Measurements from ENCODE around the gene ZNF14.
"Not testable (repeated sequence)": the region's sequence is repeated elsewhere in the genome, so short reads cannot be mapped to it uniquely, and the experiment has no call there.

Gene ZNF14

DNA sequence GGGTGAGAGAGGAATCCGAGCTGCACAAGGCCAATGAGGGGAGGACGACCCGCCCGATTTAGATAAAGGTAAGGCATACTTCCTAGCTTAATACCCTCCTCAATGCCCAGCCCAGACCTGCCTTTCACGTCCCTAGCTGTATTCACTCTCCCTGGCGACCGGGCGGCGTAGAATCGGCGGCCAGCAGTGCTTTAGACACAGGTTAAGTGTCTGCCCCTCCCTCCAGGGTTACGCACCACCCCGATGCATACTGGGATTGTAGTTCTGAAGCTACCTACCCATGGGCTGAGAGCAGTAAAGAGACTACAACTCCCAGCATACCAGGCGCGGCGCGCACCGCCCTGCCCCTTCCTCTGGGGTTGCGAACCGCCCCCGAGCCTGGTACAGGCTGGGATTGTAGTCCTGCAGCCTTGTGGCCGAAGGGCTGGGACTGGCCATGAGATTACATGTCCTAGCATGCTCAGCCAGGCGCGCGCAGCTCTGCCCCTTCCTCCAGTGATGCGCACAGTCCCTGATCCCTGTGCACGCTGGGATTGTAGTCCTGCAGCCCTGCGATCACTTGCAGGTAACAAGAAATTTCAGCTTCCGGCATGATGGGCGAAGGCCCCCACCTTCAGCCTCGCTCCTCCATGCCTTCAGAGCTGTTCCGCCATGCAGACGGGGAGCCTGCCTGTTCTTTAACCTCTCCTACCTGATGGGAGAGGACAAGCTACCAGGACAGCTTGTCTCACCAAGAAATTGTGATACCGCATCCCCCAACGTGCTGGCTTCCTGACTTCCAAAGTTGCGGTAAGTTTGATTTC, 43.5 kb upstream of the ZNF14 start:
- peak overlapping the region; percentile 73 for H3K4me2 ChIP-seq (ENCODE audit: low read length, poor library complexity, severe bottlenecking)
- peak overlapping the region in 1 of 2 experiments; percentile 87 for H3K14ac ChIP-seq (ENCODE audit: low read length in 2 of 2)
- H3K9me3 ChIP-seq (ENCODE audit: control insufficient read depth, low read length): peaks cover 21% of the 10 kb centered on the region
- no peak overlapping the region for H2BK15ac ChIP-seq (ENCODE audit: low read depth, poor library complexity, severe bottlenecking)
- no peaks in the 10 kb centered on the region for H3K27me3 ChIP-seq (ENCODE audit: control insufficient read depth in 1 of 2, insufficient read depth in 1 of 2, low read length in 2 of 2)
- peak overlapping the region; percentile 92 for H4K8ac ChIP-seq (ENCODE audit: low read length)
- H3K9ac ChIP-seq (ENCODE audit: low read length): peak overlapping the region; percentile 95
- WGBS: 1% methylated on average over 36 of the region's 36 CpGs
- no peak overlapping the region for H2BK120ac ChIP-seq (ENCODE audit: low read depth, low read length)
- peak overlapping the region; percentile 69 to 96 for H3K4me3 ChIP-seq (ENCODE audit: insufficient read depth in 1 of 2, low read depth in 1 of 2, low read length in 2 of 2)
- H3K4ac ChIP-seq (ENCODE audit: low read depth in 1 of 2, low read length in 2 of 2): no peak overlapping the region
- peak overlapping the region; percentile 49 to 92 for H3K18ac ChIP-seq (ENCODE audit: low read depth in 1 of 2, low read length in 2 of 2)
- H3K36me3 ChIP-seq (ENCODE audit: control insufficient read depth in 1 of 2, insufficient read depth in 2 of 2, low read depth in 1 of 2, low read length in 2 of 2): peaks cover 3 to 13% of the 10 kb centered on the region in 2 experiments
- no peak overlapping the region for H2BK12ac ChIP-seq (ENCODE audit: low read length in 2 of 2)
- peaks cover 21% of the 10 kb centered on the region for H3K79me1 ChIP-seq (replicated peaks; ENCODE audit: low read length, poor library complexity, severe bottlenecking)
- no peaks in the 10 kb centered on the region for H3K4me1 ChIP-seq (ENCODE audit: control insufficient read depth, insufficient read depth, low read depth, low read length)
- peak overlapping the region; percentile 33 for H2AFZ ChIP-seq (ENCODE audit: low read depth, low read length)
- peak; percentile 100 for DNase-seq
- H2BK5ac ChIP-seq (ENCODE audit: low read depth, low read length, poor library complexity, severe bottlenecking): no peak overlapping the region
- H3K27ac ChIP-seq (ENCODE audit: low read length, poor library complexity, severe bottlenecking): peak overlapping the region; percentile 85
- peak overlapping the region; percentile 24 for H4K91ac ChIP-seq (ENCODE audit: low read length)
- H3K23ac ChIP-seq (ENCODE audit: low read length in 2 of 2): no peak overlapping the region
- no peak overlapping the region for H2AK5ac ChIP-seq (ENCODE audit: low read length, severe bottlenecking)

DNA sequence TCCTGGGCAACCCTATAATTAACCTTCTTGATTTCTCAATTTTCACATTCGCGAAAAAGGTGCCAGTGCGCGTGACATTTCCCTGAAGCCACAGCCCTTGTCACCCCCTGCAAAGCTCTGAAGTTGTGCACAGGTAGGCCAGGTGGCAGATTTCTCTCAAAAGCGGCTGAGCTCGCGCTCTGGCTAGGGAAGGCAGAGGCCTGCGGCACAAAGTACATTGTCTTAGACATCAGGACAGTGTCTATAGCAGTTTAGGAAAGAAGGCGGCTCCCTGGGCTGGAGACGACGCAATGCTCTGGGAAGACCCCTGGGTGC, 42.9 kb upstream of the ZNF14 start:
- WGBS: 7% methylated on average over 11 of the region's 11 CpGs

DNA sequence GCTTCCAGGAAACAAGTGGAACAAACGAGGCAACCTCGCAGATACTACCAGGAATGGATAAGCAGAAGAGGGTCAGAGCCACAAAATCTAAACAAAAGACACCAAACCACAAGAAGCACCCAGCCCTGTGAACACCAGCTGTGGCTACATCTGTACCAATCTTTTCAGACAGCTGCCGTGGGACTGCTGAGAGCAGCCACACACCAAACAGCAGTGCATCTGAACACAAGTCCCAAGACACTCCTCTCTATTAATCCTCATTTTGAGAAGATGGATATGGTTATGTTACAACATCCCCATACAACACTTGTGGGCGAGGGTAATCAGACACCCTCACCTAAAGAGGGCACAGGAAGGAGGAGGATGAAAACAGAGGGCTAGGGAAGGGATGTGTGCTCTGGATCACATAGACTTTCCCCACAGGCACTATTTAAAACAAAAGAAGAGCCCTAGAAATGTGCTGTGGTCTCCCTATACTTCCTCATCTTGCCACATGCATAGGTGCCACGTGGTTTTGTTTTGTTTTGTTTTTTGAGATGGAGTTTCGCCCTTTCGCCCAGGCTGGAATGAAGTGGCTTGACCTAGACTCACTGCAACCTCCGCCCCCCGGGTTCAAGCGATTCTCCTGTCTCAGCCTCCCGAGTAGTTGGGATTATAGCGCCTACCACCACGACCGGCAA, 41.6 kb upstream of the ZNF14 start:
- Histone ChIP-seq H3K27ac (ENCODE audit: low read length, poor library complexity, severe bottlenecking) (no peak overlapping the region), H3K4ac (ENCODE audit: low read depth in 1 of 2, low read length in 2 of 2) (no peak overlapping the region), H3K4me3 (ENCODE audit: insufficient read depth in 1 of 2, low read depth in 1 of 2, low read length in 2 of 2) (no peak overlapping the region), H3K4me1 (ENCODE audit: control insufficient read depth, insufficient read depth, low read depth, low read length) (no peaks in the 10 kb centered on the region), H2BK5ac (ENCODE audit: low read depth, low read length, poor library complexity, severe bottlenecking) (no peak overlapping the region), H3K4me2 (ENCODE audit: low read length, poor library complexity, severe bottlenecking) (no peak overlapping the region), H2BK120ac (ENCODE audit: low read depth, low read length) (no peak overlapping the region), H3K9ac (ENCODE audit: low read length) (no peak overlapping the region), H2BK12ac (ENCODE audit: low read length in 2 of 2) (no peak overlapping the region), H3K27me3 (ENCODE audit: control insufficient read depth in 1 of 2, insufficient read depth in 1 of 2, low read length in 2 of 2) (no peaks in the 10 kb centered on the region), H2BK15ac (ENCODE audit: low read depth, poor library complexity, severe bottlenecking) (no peak overlapping the region), H3K79me1 (replicated peaks; ENCODE audit: low read length, poor library complexity, severe bottlenecking) (peaks cover 18% of the 10 kb centered on the region), H4K91ac (ENCODE audit: low read length) (no peak overlapping the region), H3K18ac (ENCODE audit: low read depth in 1 of 2, low read length in 2 of 2) (no peak overlapping the region), H3K23ac (ENCODE audit: low read length in 2 of 2) (no peak overlapping the region), H3K14ac (ENCODE audit: low read length in 2 of 2) (no peak overlapping the region), H2AFZ (ENCODE audit: low read depth, low read length) (no peak overlapping the region), H3K36me3 (ENCODE audit: control insufficient read depth in 1 of 2, insufficient read depth in 2 of 2, low read depth in 1 of 2, low read length in 2 of 2) (peaks cover 3 to 9% of the 10 kb centered on the region in 2 experiments), H4K8ac (ENCODE audit: low read length) (no peak overlapping the region), H3K9me3 (ENCODE audit: control insufficient read depth, low read length) (peaks cover 7% of the 10 kb centered on the region), H2AK5ac (ENCODE audit: low read length, severe bottlenecking) (no peak overlapping the region)
- 92% methylated on average over 12 of the region's 14 CpGs for WGBS
- DNase-seq: peak; percentile 37

More for the DNA sequence above, 42.9 kb upstream of the ZNF14 start:
- Histone ChIP-seq H4K91ac (ENCODE audit: low read length) (peak overlapping the region; percentile 24), H3K4me2 (ENCODE audit: low read length, poor library complexity, severe bottlenecking) (peak overlapping the region; percentile 72), H4K8ac (ENCODE audit: low read length) (peak overlapping the region; percentile 92), H3K14ac (ENCODE audit: low read length in 2 of 2) (no peak overlapping the region), H3K79me1 (replicated peaks; ENCODE audit: low read length, poor library complexity, severe bottlenecking) (peaks cover 21% of the 10 kb centered on the region), H2BK12ac (ENCODE audit: low read length in 2 of 2) (no peak overlapping the region), H3K36me3 (ENCODE audit: control insufficient read depth in 1 of 2, insufficient read depth in 2 of 2, low read depth in 1 of 2, low read length in 2 of 2) (peaks cover 3 to 13% of the 10 kb centered on the region in 2 experiments), H3K4me3 (ENCODE audit: insufficient read depth in 1 of 2, low read depth in 1 of 2, low read length in 2 of 2) (peak overlapping the region; percentile 62 to 96), H2AK5ac (ENCODE audit: low read length, severe bottlenecking) (no peak overlapping the region), H3K9me3 (ENCODE audit: control insufficient read depth, low read length) (peaks cover 15% of the 10 kb centered on the region), H3K27me3 (ENCODE audit: control insufficient read depth in 1 of 2, insufficient read depth in 1 of 2, low read length in 2 of 2) (no peaks in the 10 kb centered on the region), H2AFZ (ENCODE audit: low read depth, low read length) (peak overlapping the region; percentile 6), H3K9ac (ENCODE audit: low read length) (peak overlapping the region; percentile 95), H2BK120ac (ENCODE audit: low read depth, low read length) (no peak overlapping the region), H3K23ac (ENCODE audit: low read length in 2 of 2) (no peak overlapping the region), H2BK5ac (ENCODE audit: low read depth, low read length, poor library complexity, severe bottlenecking) (peak overlapping the region; percentile 24), H3K4ac (ENCODE audit: low read depth in 1 of 2, low read length in 2 of 2) (peak overlapping the region in 1 of 2 experiments; percentile 19), H2BK15ac (ENCODE audit: low read depth, poor library complexity, severe bottlenecking) (no peak overlapping the region), H3K4me1 (ENCODE audit: control insufficient read depth, insufficient read depth, low read depth, low read length) (no peaks in the 10 kb centered on the region), H3K27ac (ENCODE audit: low read length, poor library complexity, severe bottlenecking) (peak overlapping the region; percentile 39), H3K18ac (ENCODE audit: low read depth in 1 of 2, low read length in 2 of 2) (peak overlapping the region; percentile 9 to 49)
- DNase-seq: no peak

DNA sequence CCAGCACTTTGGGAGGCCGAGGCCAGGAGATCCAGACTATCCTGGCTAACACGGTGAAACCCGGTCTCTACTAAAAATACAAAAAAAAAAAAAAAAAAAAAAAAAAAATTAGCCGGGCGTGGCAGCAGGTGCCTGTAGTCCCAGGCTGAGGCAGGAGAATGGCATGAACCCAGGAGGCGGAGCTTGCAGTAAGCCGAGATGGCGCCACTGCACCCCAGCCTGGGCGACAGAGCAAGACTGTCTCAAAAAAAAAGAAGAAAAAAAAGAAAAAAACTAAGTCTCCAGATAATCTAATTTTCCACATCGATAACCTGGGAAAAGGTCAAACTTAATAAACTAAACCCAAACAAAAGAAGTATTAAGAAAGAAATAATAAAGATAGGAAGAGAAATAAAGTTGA, 39.1 kb upstream of the ZNF14 start:
- 33% methylated on average over 3 of the region's 10 CpGs for WGBS
- H2BK12ac ChIP-seq (ENCODE audit: low read length in 2 of 2); H3K4me3 ChIP-seq (ENCODE audit: insufficient read depth in 1 of 2, low read depth in 1 of 2, low read length in 2 of 2): not testable (repeated sequence)

More for the DNA sequence above, 39.1 kb upstream of the ZNF14 start:
- H3K23ac ChIP-seq (ENCODE audit: low read length in 2 of 2); H3K14ac ChIP-seq (ENCODE audit: low read length in 2 of 2); H3K18ac ChIP-seq (ENCODE audit: low read depth in 1 of 2, low read length in 2 of 2); H3K27me3 ChIP-seq (ENCODE audit: control insufficient read depth in 1 of 2, insufficient read depth in 1 of 2, low read length in 2 of 2); H2AFZ ChIP-seq (ENCODE audit: low read depth, low read length); H3K4me2 ChIP-seq (ENCODE audit: low read length, poor library complexity, severe bottlenecking); H4K8ac ChIP-seq (ENCODE audit: low read length); H4K91ac ChIP-seq (ENCODE audit: low read length); H3K9me3 ChIP-seq (ENCODE audit: control insufficient read depth, low read length); H2AK5ac ChIP-seq (ENCODE audit: low read length, severe bottlenecking); H3K4me1 ChIP-seq (ENCODE audit: control insufficient read depth, insufficient read depth, low read depth, low read length); H3K36me3 ChIP-seq (ENCODE audit: control insufficient read depth in 1 of 2, insufficient read depth in 2 of 2, low read depth in 1 of 2, low read length in 2 of 2); H3K79me1 ChIP-seq (replicated peaks; ENCODE audit: low read length, poor library complexity, severe bottlenecking); H3K27ac ChIP-seq (ENCODE audit: low read length, poor library complexity, severe bottlenecking); H3K4ac ChIP-seq (ENCODE audit: low read depth in 1 of 2, low read length in 2 of 2); H2BK15ac ChIP-seq (ENCODE audit: low read depth, poor library complexity, severe bottlenecking); DNase-seq; H3K9ac ChIP-seq (ENCODE audit: low read length); H2BK5ac ChIP-seq (ENCODE audit: low read depth, low read length, poor library complexity, severe bottlenecking); H2BK120ac ChIP-seq (ENCODE audit: low read depth, low read length): not testable (repeated sequence)
